Measurements from ENCODE around the gene ZSCAN9. TPM values are rescaled to one million over a fixed set of nuclear protein-coding genes. Genes with fewer than 3 reads are reported as not detected.
A peak's percentile ranks its signal among the peaks of the same experiment; 100 is the strongest.

The ZSCAN9 gene
- total and polyA plus RNA-seq, 9 of the 15 experiments (the other 6 are each of a cell fraction or from before 2014, with no cell fraction given), result 18.8 to 48.9 (median 28.7) TPM

DNA sequence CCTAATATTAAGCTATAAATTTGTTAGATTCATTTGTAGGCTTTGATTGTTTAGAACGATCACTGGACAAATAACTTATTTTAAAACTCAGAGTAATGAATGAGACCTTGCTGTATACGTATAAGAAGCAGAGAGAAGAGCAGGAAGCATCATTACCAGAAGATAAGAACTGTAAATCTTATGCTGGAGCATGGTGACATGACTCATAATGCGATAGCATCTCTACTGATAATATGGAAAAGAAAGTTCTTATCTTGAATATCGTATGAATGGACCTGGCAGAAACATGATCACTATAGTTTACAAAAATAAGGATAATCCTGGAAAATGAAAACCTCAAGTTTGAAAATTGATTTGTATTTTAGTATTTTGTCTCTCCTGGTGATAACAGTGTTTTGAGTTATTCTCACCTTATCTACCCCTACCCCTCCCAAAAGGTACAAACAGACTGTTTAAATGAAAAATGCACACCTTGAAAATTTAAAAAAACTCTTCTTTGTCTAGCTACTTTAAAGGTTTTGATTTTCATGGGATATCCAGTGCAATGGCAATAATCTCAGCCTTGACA is 39.8 kb downstream of the ZSCAN9 start (continued):
- TF ChIP-seq ARID1B (IDR thresholded peaks at IDR 0.05) (peak; percentile 88), BRD4 (IDR thresholded peaks at IDR 0.05) (no peak), SNIP1 (IDR thresholded peaks at IDR 0.05; ENCODE audit: low read depth) (no peak), CBFA2T3 (IDR thresholded peaks at IDR 0.05) (peak; percentile 44), ETV1 (tag; conservative IDR thresholded peaks at IDR 0.05; ENCODE audit: low read depth) (peak; percentile 69), ZEB2 (IDR thresholded peaks at IDR 0.05) (peak; percentile 60; the same call in 1 of the 2 replicates), POU5F1 (IDR thresholded peaks at IDR 0.05; ENCODE audit: borderline replicate concordance, low read depth, low read length, partially characterized antibody) (no peak), WHSC1 (IDR thresholded peaks at IDR 0.05; ENCODE audit: low read length) (no peak), FOXK2 (conservative IDR thresholded peaks at IDR 0.05 in 1 of 2, IDR thresholded peaks at IDR 0.05 in 1 of 2; ENCODE audit: low read depth in 2 of 2) (no peak), MECOM (CRISPR knock-in tag; IDR thresholded peaks at IDR 0.05) (peak; percentile 93), CCNT2 (IDR thresholded peaks at IDR 0.05; ENCODE audit: borderline replicate concordance, extremely low read depth, insufficient read length, low read depth, low read length) (peak; percentile 61), FOSL1 (tag; conservative IDR thresholded peaks at IDR 0.05) (peak; percentile 97), ZNF232 (CRISPR knock-in tag; IDR thresholded peaks at IDR 0.05) (no peak), CHCHD3 (CRISPR knock-in tag; IDR thresholded peaks at IDR 0.05) (no peak), GATAD2A (IDR thresholded peaks at IDR 0.05) (0 out of 2 replicates have a peak, but pooled peaks have one; percentile 39)
- TF ChIP-seq, protein P1, sequence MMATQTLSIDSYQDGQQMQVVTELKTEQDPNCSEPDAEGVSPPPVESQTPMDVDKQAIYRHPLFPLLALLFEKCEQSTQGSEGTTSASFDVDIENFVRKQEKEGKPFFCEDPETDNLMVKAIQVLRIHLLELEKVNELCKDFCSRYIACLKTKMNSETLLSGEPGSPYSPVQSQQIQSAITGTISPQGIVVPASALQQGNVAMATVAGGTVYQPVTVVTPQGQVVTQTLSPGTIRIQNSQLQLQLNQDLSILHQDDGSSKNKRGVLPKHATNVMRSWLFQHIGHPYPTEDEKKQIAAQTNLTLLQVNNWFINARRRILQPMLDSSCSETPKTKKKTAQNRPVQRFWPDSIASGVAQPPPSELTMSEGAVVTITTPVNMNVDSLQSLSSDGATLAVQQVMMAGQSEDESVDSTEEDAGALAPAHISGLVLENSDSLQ (IDR thresholded peaks at IDR 0.05), result peak; percentile 85
- TF ChIP-seq, protein P2, sequence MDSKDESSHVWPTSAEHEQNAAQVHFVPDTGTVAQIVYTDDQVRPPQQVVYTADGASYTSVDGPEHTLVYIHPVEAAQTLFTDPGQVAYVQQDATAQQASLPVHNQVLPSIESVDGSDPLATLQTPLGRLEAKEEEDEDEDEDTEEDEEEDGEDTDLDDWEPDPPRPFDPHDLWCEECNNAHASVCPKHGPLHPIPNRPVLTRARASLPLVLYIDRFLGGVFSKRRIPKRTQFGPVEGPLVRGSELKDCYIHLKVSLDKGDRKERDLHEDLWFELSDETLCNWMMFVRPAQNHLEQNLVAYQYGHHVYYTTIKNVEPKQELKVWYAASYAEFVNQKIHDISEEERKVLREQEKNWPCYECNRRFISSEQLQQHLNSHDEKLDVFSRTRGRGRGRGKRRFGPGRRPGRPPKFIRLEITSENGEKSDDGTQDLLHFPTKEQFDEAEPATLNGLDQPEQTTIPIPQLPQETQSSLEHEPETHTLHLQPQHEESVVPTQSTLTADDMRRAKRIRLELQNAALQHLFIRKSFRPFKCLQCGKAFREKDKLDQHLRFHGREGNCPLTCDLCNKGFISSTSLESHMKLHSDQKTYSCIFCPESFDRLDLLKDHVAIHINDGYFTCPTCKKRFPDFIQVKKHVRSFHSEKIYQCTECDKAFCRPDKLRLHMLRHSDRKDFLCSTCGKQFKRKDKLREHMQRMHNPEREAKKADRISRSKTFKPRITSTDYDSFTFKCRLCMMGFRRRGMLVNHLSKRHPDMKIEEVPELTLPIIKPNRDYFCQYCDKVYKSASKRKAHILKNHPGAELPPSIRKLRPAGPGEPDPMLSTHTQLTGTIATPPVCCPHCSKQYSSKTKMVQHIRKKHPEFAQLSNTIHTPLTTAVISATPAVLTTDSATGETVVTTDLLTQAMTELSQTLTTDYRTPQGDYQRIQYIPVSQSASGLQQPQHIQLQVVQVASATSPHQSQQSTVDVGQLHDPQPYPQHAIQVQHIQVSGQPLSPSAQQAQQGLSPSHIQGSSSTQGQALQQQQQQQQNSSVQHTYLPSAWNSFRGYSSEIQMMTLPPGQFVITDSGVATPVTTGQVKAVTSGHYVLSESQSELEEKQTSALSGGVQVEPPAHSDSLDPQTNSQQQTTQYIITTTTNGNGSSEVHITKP (IDR thresholded peaks at IDR 0.05; ENCODE audit: partially characterized antibody), result no peak
- TF ChIP-seq, protein P3, sequence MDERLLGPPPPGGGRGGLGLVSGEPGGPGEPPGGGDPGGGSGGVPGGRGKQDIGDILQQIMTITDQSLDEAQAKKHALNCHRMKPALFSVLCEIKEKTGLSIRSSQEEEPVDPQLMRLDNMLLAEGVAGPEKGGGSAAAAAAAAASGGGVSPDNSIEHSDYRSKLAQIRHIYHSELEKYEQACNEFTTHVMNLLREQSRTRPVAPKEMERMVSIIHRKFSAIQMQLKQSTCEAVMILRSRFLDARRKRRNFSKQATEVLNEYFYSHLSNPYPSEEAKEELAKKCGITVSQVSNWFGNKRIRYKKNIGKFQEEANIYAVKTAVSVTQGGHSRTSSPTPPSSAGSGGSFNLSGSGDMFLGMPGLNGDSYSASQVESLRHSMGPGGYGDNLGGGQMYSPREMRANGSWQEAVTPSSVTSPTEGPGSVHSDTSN (CRISPR knock-in tag; IDR thresholded peaks at IDR 0.05; ENCODE audit: low read depth), result no peak
- TF ChIP-seq, protein P3 (tag; conservative IDR thresholded peaks at IDR 0.05; ENCODE audit: low read depth), result peak; percentile 91
- TF ChIP-seq, protein P4, sequence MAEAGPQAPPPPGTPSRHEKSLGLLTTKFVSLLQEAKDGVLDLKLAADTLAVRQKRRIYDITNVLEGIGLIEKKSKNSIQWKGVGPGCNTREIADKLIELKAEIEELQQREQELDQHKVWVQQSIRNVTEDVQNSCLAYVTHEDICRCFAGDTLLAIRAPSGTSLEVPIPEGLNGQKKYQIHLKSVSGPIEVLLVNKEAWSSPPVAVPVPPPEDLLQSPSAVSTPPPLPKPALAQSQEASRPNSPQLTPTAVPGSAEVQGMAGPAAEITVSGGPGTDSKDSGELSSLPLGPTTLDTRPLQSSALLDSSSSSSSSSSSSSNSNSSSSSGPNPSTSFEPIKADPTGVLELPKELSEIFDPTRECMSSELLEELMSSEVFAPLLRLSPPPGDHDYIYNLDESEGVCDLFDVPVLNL (CRISPR knock-in tag; IDR thresholded peaks at IDR 0.05; ENCODE audit: low read depth), result no peak

All from K562 (cell line).